Osteocyte (in vitro differentiated cells): Measurements from ENCODE around the gene TOMM22. TPM values are rescaled to one million over a fixed set of nuclear protein-coding genes. Genes with fewer than 3 reads are reported as not detected.
"Not testable (repeated sequence)": the region's sequence is repeated elsewhere in the genome, so short reads cannot be mapped to it uniquely, and the experiment has no call there.

Source experiments
- DNase-seq: peaks from one replicate; pipeline ENCODE4 v3.0.0; 2021; ENCODE audit warnings: mixed read lengths; ENCODE audit not compliant: unreplicated experiment; ENCODE audit errors: extremely low spot score
- H3K27ac Mint-ChIP-seq: one replicate; pipeline ENCODE4 v1.8.0; 2021; ENCODE audit warnings: mild to moderate bottlenecking, mixed read lengths; ENCODE audit not compliant: unreplicated experiment
- H3K27me3 Mint-ChIP-seq: one replicate; pipeline ENCODE4 v1.8.0; 2021; ENCODE audit warnings: mixed read lengths; ENCODE audit not compliant: unreplicated experiment
- H3K36me3 Mint-ChIP-seq: one replicate; pipeline ENCODE4 v1.8.0; 2021; ENCODE audit warnings: mixed read lengths; ENCODE audit not compliant: unreplicated experiment
- H3K4me1 Mint-ChIP-seq: one replicate; pipeline ENCODE4 v1.8.0; 2021; ENCODE audit warnings: mixed read lengths; ENCODE audit not compliant: unreplicated experiment
- H3K4me3 Mint-ChIP-seq: one replicate; pipeline ENCODE4 v1.8.0; 2021; ENCODE audit warnings: mild to moderate bottlenecking, moderate library complexity, mixed read lengths; ENCODE audit not compliant: unreplicated experiment
- H3K9me3 Mint-ChIP-seq: one replicate; pipeline ENCODE4 v1.8.0; 2021; ENCODE audit warnings: mixed read lengths; ENCODE audit not compliant: unreplicated experiment
- long read RNA-seq: library from polyadenylated mRNA; unstranded; transcript quantifications from one replicate; pipeline ENCODE4 v2.0.0, GENCODE V29; 2021
- total RNA-seq: library from RNA; stranded (reverse); gene quantifications from 2 replicates; pipeline ENCODE4 v1.2.1, GENCODE V29; 2021
- TF ChIP-seq, protein P1 (sequence below): fragments of 200-600 bp; sonication (generic); IDR thresholded peaks from 2 replicates; pipeline ENCODE4 v1.5.0; 2021; ENCODE audit warnings: antibody characterized with exemption, mild to moderate bottlenecking, moderate library complexity

The TOMM22 gene
- 60.7 and 61.0 TPM in 2 replicates for total RNA-seq
- long read RNA-seq, transcript TOMM22-201 (4 exons, 2,040 nt), result major isoform, 188 of 192 reads
- long read RNA-seq, partial matches to known transcripts, result 0 of 192 reads
- long read RNA-seq, other reads (novel, unspliced or antisense), result 2 of 192 reads

DNA sequence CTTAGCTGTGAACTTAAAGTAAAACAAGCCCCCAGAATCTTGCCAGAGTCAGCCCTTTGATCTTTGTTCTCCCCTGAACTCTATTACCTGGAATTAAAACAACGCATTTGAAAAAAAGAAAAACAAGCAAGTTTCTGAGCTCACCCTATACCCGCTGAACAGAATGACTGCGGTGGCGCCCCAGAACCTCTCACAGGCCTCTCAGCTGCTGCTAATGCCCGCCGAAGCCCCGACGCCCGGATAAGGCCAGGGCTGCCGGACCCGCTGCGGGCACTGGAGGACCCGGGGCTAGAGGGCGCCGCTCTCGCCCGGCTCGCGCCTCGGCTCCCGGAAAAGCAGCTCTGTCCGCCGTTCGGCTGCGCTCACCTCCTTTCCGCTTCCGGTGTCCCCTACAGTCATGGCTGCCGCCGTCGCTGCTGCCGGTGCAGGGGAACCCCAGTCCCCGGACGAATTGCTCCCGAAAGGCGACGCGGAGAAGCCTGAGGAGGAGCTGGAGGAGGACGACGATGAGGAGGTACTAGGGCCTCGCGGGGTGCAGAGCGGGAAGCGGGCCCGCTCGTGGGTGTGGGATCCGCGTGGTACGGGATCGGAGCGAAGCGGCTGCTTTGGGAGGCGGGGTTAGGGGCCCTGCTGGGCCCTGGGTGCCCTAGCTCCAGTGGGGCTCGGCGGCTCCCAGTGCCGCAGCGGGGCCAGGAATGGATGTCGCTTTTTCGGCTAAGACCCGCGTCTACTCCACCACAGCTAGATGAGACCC, at the start of gene TOMM22:
TOMM22 (plus strand) TSS at position 376 of the 754 bp plus-strand sequence; CDS start at position 398, 22 bp downstream.
- H3K4me1 Mint-ChIP-seq, result peaks cover 18% of the 10 kb centered on the region
- peaks cover 22% of the 10 kb centered on the region for H3K36me3 Mint-ChIP-seq
- TF ChIP-seq, protein P1, sequence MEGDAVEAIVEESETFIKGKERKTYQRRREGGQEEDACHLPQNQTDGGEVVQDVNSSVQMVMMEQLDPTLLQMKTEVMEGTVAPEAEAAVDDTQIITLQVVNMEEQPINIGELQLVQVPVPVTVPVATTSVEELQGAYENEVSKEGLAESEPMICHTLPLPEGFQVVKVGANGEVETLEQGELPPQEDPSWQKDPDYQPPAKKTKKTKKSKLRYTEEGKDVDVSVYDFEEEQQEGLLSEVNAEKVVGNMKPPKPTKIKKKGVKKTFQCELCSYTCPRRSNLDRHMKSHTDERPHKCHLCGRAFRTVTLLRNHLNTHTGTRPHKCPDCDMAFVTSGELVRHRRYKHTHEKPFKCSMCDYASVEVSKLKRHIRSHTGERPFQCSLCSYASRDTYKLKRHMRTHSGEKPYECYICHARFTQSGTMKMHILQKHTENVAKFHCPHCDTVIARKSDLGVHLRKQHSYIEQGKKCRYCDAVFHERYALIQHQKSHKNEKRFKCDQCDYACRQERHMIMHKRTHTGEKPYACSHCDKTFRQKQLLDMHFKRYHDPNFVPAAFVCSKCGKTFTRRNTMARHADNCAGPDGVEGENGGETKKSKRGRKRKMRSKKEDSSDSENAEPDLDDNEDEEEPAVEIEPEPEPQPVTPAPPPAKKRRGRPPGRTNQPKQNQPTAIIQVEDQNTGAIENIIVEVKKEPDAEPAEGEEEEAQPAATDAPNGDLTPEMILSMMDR, result peak; percentile 62
- H3K4me3 Mint-ChIP-seq, result peak within 1 kb of the TSS; percentile 98
- peak within 1 kb of the TSS; percentile 87 for H3K27ac Mint-ChIP-seq
- H3K27me3 Mint-ChIP-seq, result no peaks in the 10 kb centered on the region
- DNase-seq, result peak; percentile 94
- no peaks in the 10 kb centered on the region for H3K9me3 Mint-ChIP-seq

DNA sequence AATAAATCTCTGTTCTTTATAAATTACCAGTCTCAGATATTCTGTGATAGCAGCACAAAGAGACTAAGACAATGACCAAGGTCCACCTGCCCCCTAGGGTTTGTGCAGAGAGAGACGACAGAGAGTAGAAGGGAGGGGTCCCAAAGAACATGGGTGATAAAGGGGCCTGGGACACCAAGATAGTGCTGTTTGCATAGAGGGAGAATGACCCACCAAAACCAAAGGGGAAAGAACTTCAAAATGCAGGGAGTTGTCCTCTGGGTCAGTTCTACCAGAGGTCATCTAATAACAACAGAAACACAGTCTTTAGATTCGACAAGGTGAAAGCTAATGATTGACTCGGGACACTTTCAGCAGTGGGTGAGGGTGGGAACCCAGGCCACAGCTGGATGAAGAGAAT, 49.2 kb upstream of the TOMM22 start:
- TF ChIP-seq, protein P1, result no peak
- no peaks in the 10 kb centered on the region for H3K9me3 Mint-ChIP-seq
- H3K27me3 Mint-ChIP-seq, result no peaks in the 10 kb centered on the region
- no peak overlapping the region for H3K27ac Mint-ChIP-seq
- no peaks in the 10 kb centered on the region for H3K4me1 Mint-ChIP-seq
- DNase-seq, result no peak
- H3K4me3 Mint-ChIP-seq, result no peak overlapping the region
- H3K36me3 Mint-ChIP-seq, result peaks cover 22% of the 10 kb centered on the region

DNA sequence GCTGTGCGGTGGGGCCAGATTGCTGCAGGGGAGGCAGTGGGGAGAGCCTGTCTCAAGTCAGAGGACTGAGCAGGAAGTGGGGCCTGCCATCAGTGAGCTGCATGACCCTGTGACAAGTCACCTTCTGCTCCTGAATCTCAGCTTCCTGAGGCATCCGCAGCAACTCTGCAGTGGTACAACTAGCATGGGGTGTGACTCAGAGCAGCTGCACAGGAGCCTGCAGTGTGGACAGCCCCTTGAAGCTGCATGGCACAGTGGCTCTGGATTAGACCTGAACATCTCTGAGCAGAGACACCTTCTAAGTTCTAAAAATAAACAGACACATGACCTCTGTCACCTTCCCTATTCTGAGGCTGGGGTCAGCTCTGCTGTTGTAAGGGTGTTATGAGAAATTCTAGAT, 43.5 kb upstream of the TOMM22 start:
- Mint-ChIP-seq H3K27me3 (no peaks in the 10 kb centered on the region), H3K4me1 (no peaks in the 10 kb centered on the region), H3K27ac (no peak overlapping the region), H3K4me3 (no peak overlapping the region), H3K9me3 (no peaks in the 10 kb centered on the region), H3K36me3 (peaks cover 11% of the 10 kb centered on the region)
- TF ChIP-seq, protein P1, result no peak
- no peak for DNase-seq

DNA sequence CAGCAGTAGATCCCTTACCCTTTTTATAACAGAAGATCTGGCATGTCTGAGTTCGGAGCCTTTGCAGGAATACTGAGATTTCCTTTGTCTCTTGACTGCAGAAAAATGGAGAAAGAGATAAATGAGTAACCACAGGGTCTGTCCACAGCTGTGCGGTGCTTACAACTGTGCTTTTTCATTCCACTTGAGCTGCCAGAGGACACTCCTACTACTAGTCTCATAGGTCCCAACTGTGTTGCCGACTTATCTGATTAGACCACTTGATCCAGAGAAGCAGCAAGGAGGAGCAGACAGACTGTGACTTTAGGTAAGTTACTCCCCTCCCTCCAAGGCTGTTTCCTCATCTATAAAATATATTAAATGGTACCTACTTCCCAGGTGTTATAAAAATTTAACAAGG, 43.0 kb upstream of the TOMM22 start:
- no peak for DNase-seq
- Mint-ChIP-seq H3K9me3 (no peaks in the 10 kb centered on the region), H3K4me1 (no peaks in the 10 kb centered on the region), H3K36me3 (peaks cover 11% of the 10 kb centered on the region), H3K4me3 (no peak overlapping the region), H3K27me3 (no peaks in the 10 kb centered on the region), H3K27ac (no peak overlapping the region)
- TF ChIP-seq, protein P1, result no peak

DNA sequence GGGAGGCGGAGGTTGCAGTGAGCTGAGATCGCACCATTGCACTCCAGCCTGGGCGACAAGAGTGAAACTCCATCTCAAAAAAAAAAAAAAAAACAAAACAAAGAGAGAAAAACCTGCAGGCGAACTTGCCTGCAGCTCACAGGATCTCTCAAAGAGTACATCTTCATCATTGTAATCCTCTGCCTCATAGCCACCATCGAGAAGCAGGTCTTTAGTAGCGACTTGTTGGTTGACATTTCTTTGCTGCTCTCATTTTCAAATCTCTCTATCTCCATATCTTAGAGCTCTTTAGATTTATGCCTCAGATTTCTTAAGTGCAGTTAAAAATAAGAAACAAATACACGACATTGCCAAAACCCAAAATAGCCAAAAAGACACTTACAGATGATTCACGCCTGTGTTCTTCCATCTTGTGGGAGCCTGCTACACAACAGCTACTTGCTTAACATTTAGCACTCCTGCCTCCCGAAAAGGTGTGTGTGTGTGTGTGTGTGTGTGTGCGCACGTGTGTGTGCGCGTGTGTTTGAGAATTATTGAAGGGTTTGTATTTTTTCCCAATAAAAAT, 40.2 kb upstream of the TOMM22 start:
- TF ChIP-seq, protein P1, result no peak
- no peak for DNase-seq
- Mint-ChIP-seq H3K4me1 (no peaks in the 10 kb centered on the region), H3K9me3 (no peaks in the 10 kb centered on the region), H3K4me3 (no peak overlapping the region), H3K27me3 (no peaks in the 10 kb centered on the region), H3K27ac (no peak overlapping the region), H3K36me3 (peaks cover 4% of the 10 kb centered on the region)

DNA sequence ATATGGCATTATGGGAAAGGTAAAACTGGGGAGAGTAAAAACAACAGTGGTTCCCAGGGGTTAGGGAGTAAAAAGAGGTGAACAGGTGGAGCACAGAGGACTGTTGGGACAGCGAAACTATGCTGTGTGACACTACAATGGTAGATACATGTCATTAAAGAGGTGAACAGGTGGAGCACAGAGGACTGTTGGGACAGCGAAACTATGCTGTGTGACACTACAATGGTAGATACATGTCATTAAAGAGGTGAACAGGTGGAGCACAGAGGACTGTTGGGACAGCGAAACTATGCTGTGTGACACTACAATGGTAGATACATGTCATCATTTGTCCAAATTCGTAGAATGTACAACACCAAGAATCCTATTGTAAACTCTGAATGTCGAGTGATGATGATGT, 37.5 kb upstream of the TOMM22 start:
- H3K9me3 Mint-ChIP-seq, H3K4me1 Mint-ChIP-seq, DNase-seq, H3K27me3 Mint-ChIP-seq, H3K27ac Mint-ChIP-seq, H3K36me3 Mint-ChIP-seq, H3K4me3 Mint-ChIP-seq: not testable (repeated sequence)
